Neuron (in vitro differentiated cells): ENCODE data around the gene PGD.
"Not testable (repeated sequence)": the region's sequence is repeated elsewhere in the genome, so short reads cannot be mapped to it uniquely, and the experiment has no call there.

ENCODE experiments used
- H2AFZ ChIP-seq: one replicate; pipeline ENCODE4 v1.6.1; 2013; ENCODE audit warnings: low read depth, mild to moderate bottlenecking, inconsistent platforms, low read length, moderate library complexity
- H3K27me3 ChIP-seq: one replicate; pipeline ENCODE4 v1.6.1; 2013; ENCODE audit warnings: low read length; ENCODE audit not compliant: insufficient read depth
- H3K36me3 ChIP-seq: one replicate; pipeline ENCODE4 v1.6.1; 2013; ENCODE audit warnings: low read length; ENCODE audit not compliant: insufficient read depth
- H3K4me1 ChIP-seq: one replicate; pipeline ENCODE4 v1.6.1; 2013; ENCODE audit warnings: low read length; ENCODE audit not compliant: insufficient read depth
- H3K4me3 ChIP-seq: 2 replicates; pipeline ENCODE4 v1.5.1; 2013; ENCODE audit warnings: mild to moderate bottlenecking, low read length, moderate library complexity
- H3K9me3 ChIP-seq: one replicate; pipeline ENCODE4 v1.6.1; 2013; ENCODE audit warnings: low read length

PGD gene

DNA sequence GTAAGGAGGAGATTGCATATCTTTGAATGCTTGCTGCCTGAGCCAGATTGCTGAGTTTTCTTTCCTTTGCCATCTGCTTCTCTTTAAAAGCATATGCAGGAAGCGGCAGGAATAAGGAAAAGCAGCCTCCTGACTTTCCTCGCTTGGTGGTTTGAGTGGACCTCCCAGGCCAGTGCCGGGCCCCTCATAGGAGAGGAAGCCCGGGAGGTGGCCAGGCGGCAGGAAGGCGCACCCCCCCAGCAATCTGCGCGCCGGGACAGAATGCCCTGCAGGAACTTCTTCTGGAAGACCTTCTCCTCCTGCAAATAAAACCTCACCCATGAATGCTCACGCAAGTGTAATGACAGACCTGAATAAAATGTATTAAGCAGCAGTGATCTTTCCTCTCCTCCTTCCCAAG lies 52.4 kb downstream of the PGD start:
- Histone ChIP-seq H3K4me3 (no peak overlapping the region), H2AFZ (no peak overlapping the region)

DNA sequence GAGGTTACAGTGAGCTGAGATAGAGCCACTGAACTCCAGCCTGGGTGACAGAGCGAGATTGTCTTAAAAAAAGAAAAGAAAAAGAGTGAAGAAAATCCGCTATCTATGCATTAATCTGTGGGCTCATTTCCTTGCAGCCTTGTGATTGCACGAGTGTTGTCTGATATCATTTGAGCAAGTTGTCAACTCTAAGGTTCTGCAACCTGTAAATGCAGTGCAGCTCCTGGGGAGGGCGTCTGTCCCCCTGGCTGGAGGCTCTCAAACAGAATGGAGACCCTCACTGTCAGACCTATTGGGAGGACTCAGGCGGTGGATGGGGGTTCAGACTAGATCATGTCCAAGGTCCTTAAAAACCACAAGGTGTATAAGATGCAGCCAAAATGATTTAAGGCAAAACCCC lies 57.2 kb downstream of the PGD start:
- peaks cover 6% of the 10 kb centered on the region for H3K4me1 ChIP-seq
- peaks cover 8% of the 10 kb centered on the region for H3K36me3 ChIP-seq
- H3K4me3 ChIP-seq = no peak overlapping the region
- no peaks in the 10 kb centered on the region for H3K9me3 ChIP-seq
- H3K27me3 ChIP-seq = no peaks in the 10 kb centered on the region
- no peak overlapping the region for H2AFZ ChIP-seq

More for the DNA sequence above, 52.4 kb downstream of the PGD start:
- peaks cover 8% of the 10 kb centered on the region for H3K4me1 ChIP-seq
- H3K9me3 ChIP-seq = no peaks in the 10 kb centered on the region
- H3K27me3 ChIP-seq = no peaks in the 10 kb centered on the region
- H3K36me3 ChIP-seq = peaks cover 4% of the 10 kb centered on the region

- no peak overlapping the region for H2AFZ ChIP-seq
- H3K36me3 ChIP-seq = peaks cover 14% of the 10 kb centered on the region
- no peaks in the 10 kb centered on the region for H3K4me1 ChIP-seq
- H3K9me3 ChIP-seq = no peaks in the 10 kb centered on the region
- H3K27me3 ChIP-seq = no peaks in the 10 kb centered on the region
- no peak overlapping the region for H3K4me3 ChIP-seq
These were observed 57.8 kb downstream of the PGD start for GRCh38 chr1:10456661-10457060.

DNA sequence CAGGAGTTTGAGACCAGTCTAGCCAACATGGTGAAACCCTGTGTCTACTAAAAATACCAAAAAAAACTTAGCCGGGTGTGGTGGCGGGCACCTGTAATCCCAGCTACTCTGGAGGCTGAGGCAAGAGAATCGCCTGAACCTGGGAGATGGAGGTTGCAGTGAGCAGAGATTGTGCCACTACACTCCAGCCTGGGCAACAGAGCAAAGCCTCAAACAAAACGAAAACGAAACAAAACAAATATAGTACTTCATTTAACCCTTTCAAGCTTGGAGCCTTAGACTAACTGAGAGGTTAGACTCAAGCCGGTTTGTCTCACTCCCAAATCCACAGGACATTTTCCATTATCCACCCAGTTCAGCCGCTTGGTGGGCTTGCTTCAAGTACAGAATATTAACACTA lies 58.6 kb downstream of the PGD start:
- H3K4me1 ChIP-seq, H3K9me3 ChIP-seq, H2AFZ ChIP-seq, H3K4me3 ChIP-seq, H3K27me3 ChIP-seq: not testable (repeated sequence)
- peaks cover 19% of the 10 kb centered on the region for H3K36me3 ChIP-seq

- H2AFZ ChIP-seq = no peak overlapping the region
- H3K4me1 ChIP-seq = no peaks in the 10 kb centered on the region
- H3K9me3 ChIP-seq = no peaks in the 10 kb centered on the region
- H3K4me3 ChIP-seq = no peak overlapping the region
- H3K36me3 ChIP-seq = peaks cover 23% of the 10 kb centered on the region
- no peaks in the 10 kb centered on the region for H3K27me3 ChIP-seq
These were observed 59.0 kb downstream of the PGD start for GRCh38 chr1:10457875-10458274.

DNA sequence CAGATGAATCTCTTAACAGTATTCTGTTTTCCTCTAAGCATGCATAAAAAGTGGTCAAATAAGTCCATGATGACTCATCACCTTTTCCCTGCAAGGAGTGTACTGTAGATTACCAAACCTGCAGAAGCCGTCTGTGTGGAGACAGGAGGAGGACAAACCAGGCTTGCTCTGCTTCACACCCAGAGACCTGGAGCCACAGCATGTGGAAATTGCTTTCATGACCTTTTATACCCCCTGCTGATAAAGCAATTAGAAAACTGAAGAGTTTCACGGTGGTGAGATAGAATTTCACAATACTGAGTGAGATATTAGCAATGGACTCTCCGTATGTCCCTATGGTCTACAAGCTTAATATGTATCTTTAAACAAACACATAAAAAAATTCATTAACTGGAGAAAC lies 60.3 kb downstream of the PGD start:
- H3K36me3 ChIP-seq = peaks cover 29% of the 10 kb centered on the region
- no peaks in the 10 kb centered on the region for H3K27me3 ChIP-seq
- H3K4me1 ChIP-seq = no peaks in the 10 kb centered on the region
- H3K9me3 ChIP-seq = no peaks in the 10 kb centered on the region
- no peak overlapping the region for H2AFZ ChIP-seq
- H3K4me3 ChIP-seq = no peak overlapping the region

GRCh38 chr1:10467078-10467477 lies 68.2 kb downstream of the PGD start:
- Histone ChIP-seq H3K4me1 (peaks cover 3% of the 10 kb centered on the region), H2AFZ (no peak overlapping the region), H3K4me3 (no peak overlapping the region), H3K9me3 (no peaks in the 10 kb centered on the region), H3K36me3 (peaks cover 56% of the 10 kb centered on the region), H3K27me3 (no peaks in the 10 kb centered on the region)

DNA sequence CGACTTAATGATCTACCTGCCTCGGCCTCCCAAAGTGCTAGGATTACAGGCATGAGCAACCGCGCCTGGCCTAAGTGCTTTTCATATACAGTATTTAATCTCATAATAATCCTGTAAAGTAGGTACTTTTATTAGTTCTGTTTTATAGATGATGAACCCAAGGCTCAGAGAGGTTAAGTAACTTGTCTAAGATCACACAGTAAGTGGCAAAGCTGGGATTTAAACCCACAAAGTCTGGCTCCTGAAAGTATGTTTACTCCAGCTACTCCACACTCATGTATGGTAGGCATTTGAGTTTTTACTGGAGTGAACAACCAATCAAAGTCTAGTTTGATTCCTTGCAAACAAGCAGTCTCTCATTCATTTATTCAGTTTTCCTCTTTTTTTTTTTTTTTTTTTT lies 71.2 kb downstream of the PGD start:
- Histone ChIP-seq H3K9me3 (no peaks in the 10 kb centered on the region), H3K4me1 (peaks cover 7% of the 10 kb centered on the region), H2AFZ (no peak overlapping the region), H3K27me3 (no peaks in the 10 kb centered on the region), H3K36me3 (peaks cover 35% of the 10 kb centered on the region), H3K4me3 (no peak overlapping the region)
